Kidney (tissue), 14 donors: ENCODE results near the gene S100A8. TPM values are rescaled to one million over a fixed set of nuclear protein-coding genes. Genes with fewer than 3 reads are reported as not detected.

Experiments
- DNase-seq, 5 donors: peaks; one replicate each; pipeline ENCODE4 v3.0.0-alpha.2; 2013 to 2020
- FAIRE-seq: peaks from 2 replicates; lab custom pipeline; 2012; peaks lifted over from hg19 to GRCh38; lab: Jason Lieb, UNC
- H3K27ac ChIP-seq, 2 donors: one replicate each; pipeline ENCODE4 v1.7.0; 2013; ENCODE audit warnings: low read depth in 2 of 2, low read length in 2 of 2, inconsistent platforms in 1 of 2
- H3K27me3 ChIP-seq: one replicate; pipeline ENCODE4 v1.7.1; 2013; ENCODE audit warnings: low read length, inconsistent platforms; ENCODE audit not compliant: control insufficient read depth, insufficient read depth
- H3K36me3 ChIP-seq, 3 donors: one replicate each; pipeline versions ENCODE4 v1.7.0 to v1.7.1; 2013; ENCODE audit warnings: low read length in 3 of 3, control low read depth in 1 of 3, inconsistent platforms in 1 of 3; ENCODE audit not compliant: insufficient read depth in 3 of 3, control insufficient read depth in 2 of 3
- H3K4me1 ChIP-seq, 3 donors: one replicate each; pipeline versions ENCODE4 v1.7.0 to v1.7.1; 2013; ENCODE audit warnings: low read length in 3 of 3, inconsistent platforms in 1 of 3, low read depth in 1 of 3; ENCODE audit not compliant: control insufficient read depth in 2 of 3, insufficient read depth in 2 of 3
- H3K4me3 ChIP-seq, 3 donors: one replicate each; pipeline versions ENCODE4 v1.7.0 to v1.8.1; 2013; ENCODE audit warnings: low read length in 3 of 3, control low read depth in 1 of 3, inconsistent platforms in 1 of 3
- H3K9ac ChIP-seq, 3 donors: one replicate each; pipeline versions ENCODE4 v1.7.0 to v1.7.1; 2013; ENCODE audit warnings: low read length in 3 of 3, control low read depth in 1 of 3, inconsistent platforms in 1 of 3
- H3K9me3 ChIP-seq, 3 donors: one replicate each; pipeline versions ENCODE4 v1.7.0 to v1.7.1; 2013; ENCODE audit warnings: low read length in 3 of 3, control low read depth in 1 of 3, inconsistent platforms in 1 of 3; ENCODE audit not compliant: control insufficient read depth in 2 of 3, insufficient read depth in 1 of 3
- intact Hi-C: fragments of 100-400 bp; cut with DNase I; formaldehyde crosslinking; loops from one replicate; pipeline ENCODE4 v1.11.1; 2022
- polyA plus RNA-seq: library from polyadenylated mRNA; stranded (reverse); fragments of 350-450 nt; fragmentation: Illumina TruSeq; extraction: RNeasy Lipid Tissue Mini Kit (QIAGEN cat#74804); gene quantifications from one replicate; pipeline ENCODE4 v1.2.3, GENCODE V29; 2014; ENCODE audit warnings: low read depth, low replicate concordance; ENCODE audit not compliant: insufficient read depth
- total RNA-seq: library from RNA; stranded (reverse); fragmentation: NEBNext Ultra II Directional; extraction: Animal tissue kit (Norgen Biotek cat#: 25700); gene quantifications from one replicate; pipeline ENCODE4 v1.2.1, GENCODE V29; 2021
- TF ChIP-seq, protein P1 (sequence below): IDR thresholded peaks from 3 replicates; pipeline ENCODE4 v1.5.1; 2012; ENCODE audit warnings: mild to moderate bottlenecking, moderate library complexity, borderline replicate concordance; ENCODE audit not compliant: insufficient read depth; ENCODE audit errors: extremely low read depth
- donor health status: control.
- donor health status: control.
- donor health status: control.
- donor health status: control.
- donor health status: control.
- donor health status: DM: yes; HTN: yes; CAD: no.
- donor health status: Normal renal cell carcinoma (clear cell type).

S100A8 gene
- total and polyA plus RNA-seq, 2 donors from 2014 or later: 17.5 to 60.9 TPM

DNA sequence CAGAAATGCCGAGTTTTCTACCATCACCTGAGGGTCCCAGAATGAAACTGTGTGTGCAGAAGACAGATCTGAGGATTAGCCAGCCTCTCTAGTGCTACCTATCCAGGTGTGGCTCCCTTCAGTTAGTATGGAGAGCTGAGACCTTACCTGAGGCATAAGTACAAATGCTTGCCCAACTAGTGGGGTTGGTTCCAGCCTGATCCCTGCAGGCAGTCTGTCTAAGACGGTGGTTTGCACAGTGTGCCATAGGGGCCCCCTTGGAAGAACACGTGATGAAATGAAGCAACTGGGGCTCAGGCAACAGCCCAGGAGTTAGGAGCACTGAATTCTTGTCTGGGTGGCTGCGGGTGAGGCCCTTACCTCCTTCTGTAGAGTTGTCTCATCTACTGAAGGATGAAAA is 41.1 kb upstream of the S100A8 start:
- H3K4me3 ChIP-seq: no peak overlapping the region
- no peak for DNase-seq
- no peaks in the 10 kb centered on the region for H3K27me3 ChIP-seq
- H3K9me3 ChIP-seq: no peaks in the 10 kb centered on the region
- TF ChIP-seq, protein P1, sequence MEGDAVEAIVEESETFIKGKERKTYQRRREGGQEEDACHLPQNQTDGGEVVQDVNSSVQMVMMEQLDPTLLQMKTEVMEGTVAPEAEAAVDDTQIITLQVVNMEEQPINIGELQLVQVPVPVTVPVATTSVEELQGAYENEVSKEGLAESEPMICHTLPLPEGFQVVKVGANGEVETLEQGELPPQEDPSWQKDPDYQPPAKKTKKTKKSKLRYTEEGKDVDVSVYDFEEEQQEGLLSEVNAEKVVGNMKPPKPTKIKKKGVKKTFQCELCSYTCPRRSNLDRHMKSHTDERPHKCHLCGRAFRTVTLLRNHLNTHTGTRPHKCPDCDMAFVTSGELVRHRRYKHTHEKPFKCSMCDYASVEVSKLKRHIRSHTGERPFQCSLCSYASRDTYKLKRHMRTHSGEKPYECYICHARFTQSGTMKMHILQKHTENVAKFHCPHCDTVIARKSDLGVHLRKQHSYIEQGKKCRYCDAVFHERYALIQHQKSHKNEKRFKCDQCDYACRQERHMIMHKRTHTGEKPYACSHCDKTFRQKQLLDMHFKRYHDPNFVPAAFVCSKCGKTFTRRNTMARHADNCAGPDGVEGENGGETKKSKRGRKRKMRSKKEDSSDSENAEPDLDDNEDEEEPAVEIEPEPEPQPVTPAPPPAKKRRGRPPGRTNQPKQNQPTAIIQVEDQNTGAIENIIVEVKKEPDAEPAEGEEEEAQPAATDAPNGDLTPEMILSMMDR: no peak
- H3K4me1 ChIP-seq: no peaks in the 10 kb centered on the region
- H3K27ac ChIP-seq: no peak overlapping the region
- no peaks in the 10 kb centered on the region for H3K36me3 ChIP-seq
- intact Hi-C loops: no loop called here
- FAIRE-seq: no peak
- H3K9ac ChIP-seq: no peak overlapping the region

DNA sequence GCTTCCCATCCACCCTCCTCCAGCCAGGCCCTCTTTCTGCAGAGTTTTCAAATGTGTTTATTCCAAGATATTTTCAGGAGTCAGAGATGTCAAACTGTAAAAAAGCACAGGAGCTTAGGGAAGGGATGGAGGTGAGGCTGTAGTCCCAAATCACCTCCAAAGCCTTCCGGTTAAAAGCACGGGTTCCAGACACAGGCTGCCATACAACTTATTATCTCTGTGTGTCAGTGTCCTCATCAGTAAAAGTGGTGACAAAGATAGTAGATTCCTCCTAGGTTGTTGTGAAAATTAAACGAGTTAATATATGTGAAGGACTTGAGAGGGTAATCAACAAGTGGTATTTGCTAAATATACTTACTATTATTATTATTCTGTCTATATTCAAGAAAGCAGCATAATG is 40.6 kb upstream of the S100A8 start:
- Histone ChIP-seq H3K9ac (no peak overlapping the region), H3K27me3 (no peaks in the 10 kb centered on the region), H3K9me3 (no peaks in the 10 kb centered on the region), H3K4me1 (no peaks in the 10 kb centered on the region), H3K27ac (no peak overlapping the region), H3K36me3 (no peaks in the 10 kb centered on the region), H3K4me3 (no peak overlapping the region)
- TF ChIP-seq, protein P1: no peak
- intact Hi-C loops: no loop called here
- FAIRE-seq (no peak), DNase-seq (no peak)

DNA sequence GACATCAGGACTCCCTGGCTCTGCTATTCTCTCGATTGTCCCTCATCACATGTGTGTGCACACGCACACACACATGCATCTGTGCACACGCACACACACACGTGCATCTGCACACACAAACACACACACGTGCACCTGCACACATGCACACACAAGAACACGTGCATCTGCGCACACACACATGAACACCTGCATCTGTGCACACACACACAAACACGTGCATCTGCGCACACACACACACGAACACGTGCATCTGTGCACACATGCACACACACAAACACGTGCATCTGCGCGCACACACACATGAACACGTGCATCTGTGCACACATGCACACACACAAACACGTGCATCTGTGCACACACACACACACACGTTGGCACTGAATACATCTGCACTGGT is 40.1 kb upstream of the S100A8 start:
- DNase-seq (no peak), FAIRE-seq (no peak)
- Histone ChIP-seq H3K4me3 (no peak overlapping the region), H3K36me3 (no peaks in the 10 kb centered on the region), H3K27me3 (no peaks in the 10 kb centered on the region), H3K9ac (no peak overlapping the region), H3K27ac (no peak overlapping the region), H3K4me1 (no peaks in the 10 kb centered on the region), H3K9me3 (no peaks in the 10 kb centered on the region)
- TF ChIP-seq, protein P1: no peak
- intact Hi-C loops: no loop called here

DNA sequence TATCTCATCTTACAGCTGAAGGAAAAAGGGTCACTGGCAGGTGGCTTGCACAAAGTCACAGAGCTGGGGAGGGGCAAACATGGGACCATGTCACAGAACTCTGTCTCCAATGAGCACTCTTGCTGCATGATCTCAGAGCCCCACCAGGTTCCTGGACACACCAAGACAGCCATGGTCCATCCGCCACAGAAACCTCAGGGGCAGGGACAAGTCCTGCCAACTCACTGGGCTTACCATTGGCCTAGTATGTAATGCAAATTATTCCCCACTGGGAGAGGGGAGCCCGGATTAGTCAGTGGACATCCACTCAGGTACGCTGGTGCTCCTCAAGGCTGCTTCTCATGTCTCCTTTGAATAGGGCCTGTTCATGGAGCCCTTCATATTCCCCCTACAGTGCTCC is 39.7 kb upstream of the S100A8 start:
- intact Hi-C loops: no loop called here
- H3K9me3 ChIP-seq: no peaks in the 10 kb centered on the region
- H3K36me3 ChIP-seq: no peaks in the 10 kb centered on the region
- no peak for FAIRE-seq
- no peak overlapping the region for H3K9ac ChIP-seq
- no peaks in the 10 kb centered on the region for H3K4me1 ChIP-seq
- no peak overlapping the region for H3K4me3 ChIP-seq
- no peak overlapping the region for H3K27ac ChIP-seq
- TF ChIP-seq, protein P1: no peak
- H3K27me3 ChIP-seq: no peaks in the 10 kb centered on the region
- no peak for DNase-seq
